Tongue (tissue), 2 donors: Measurements from ENCODE around the gene OR13J1. TPM values are rescaled to one million over a fixed set of nuclear protein-coding genes. Genes with fewer than 3 reads are reported as not detected.
A peak's percentile ranks its signal among the peaks of the same experiment; 100 is the strongest.

Experiments used
- DNase-seq: peaks from one replicate; pipeline ENCODE4 v3.0.0-alpha.2; 2015
- total RNA-seq: library from RNA; depleted of rRNA; stranded (reverse); fragments of >200 nt; gene quantifications from one replicate; pipeline ENCODE4 v1.2.3, GENCODE V29; 2014

The OR13J1 gene
- total RNA-seq, 1 donor from 2014 or later: not detected

GRCh38 chr9:35831040-35831439 lies 39.2 kb downstream of the OR13J1 start:
- no peak for DNase-seq

- no peak for DNase-seq
These were observed 40.5 kb downstream of the OR13J1 start for GRCh38 chr9:35829764-35830096.

- peak; percentile 98 for DNase-seq
These were observed 41.0 kb downstream of the OR13J1 start, which contains the start of gene TMEM8B for GRCh38 chr9:35829084-35829763. Gene TMEM8B, plus strand, starts transcription at chr9:35829228. Its CDS starts 220 bp downstream, at chr9:35829448.

- DNase-seq: no peak
These were observed 41.5 kb downstream of the OR13J1 start, which contains the start of gene FAM221B for GRCh38 chr9:35828716-35829083. Gene FAM221B, minus strand, starts transcription at chr9:35828732. Its CDS starts 2,571 bp downstream, at chr9:35826161.

GRCh38 chr9:35827486-35827885 lies 42.7 kb downstream of the OR13J1 start:
- no peak for DNase-seq

- peak; percentile 74 for DNase-seq
These were observed 44.0 kb downstream of the OR13J1 start for GRCh38 chr9:35826071-35826701.

- no peak for DNase-seq
These were observed 47.3 kb downstream of the OR13J1 start for GRCh38 chr9:35822926-35823325.

- DNase-seq: no peak
These were observed 50.1 kb downstream of the OR13J1 start for GRCh38 chr9:35820076-35820475.

Other genes with a start within 250 kb of the OR13J1 start
- not detected for gene SIT1, start 219.5 kb downstream of the OR13J1 start, total RNA-seq
- 2,887 TPM for gene RMRP, start 212.4 kb downstream of the OR13J1 start, total RNA-seq
- 16.9 TPM for gene CCDC107, start 212.1 kb downstream of the OR13J1 start, total RNA-seq
- 1.0 TPM for gene ARHGEF39, start 205.2 kb downstream of the OR13J1 start, total RNA-seq
- 0.82 TPM for gene CA9, start 196.5 kb downstream of the OR13J1 start, total RNA-seq
- 3,889 TPM for gene TPM2, start 180.5 kb downstream of the OR13J1 start, total RNA-seq
- 210 TPM for gene TLN1, start 138.2 kb downstream of the OR13J1 start, total RNA-seq
- gene CREB3, start 137.7 kb downstream of the OR13J1 start, total RNA-seq: 20.3 TPM
- 43.6 TPM for gene GBA2, start 121.2 kb downstream of the OR13J1 start, total RNA-seq
- gene RGP1, start 121.1 kb downstream of the OR13J1 start, total RNA-seq: 16.7 TPM
- gene MSMP, start 116.1 kb downstream of the OR13J1 start, total RNA-seq: not detected
- 24.5 TPM for gene NPR2, start 78.8 kb downstream of the OR13J1 start, total RNA-seq
- gene SPAG8, start 58.1 kb downstream of the OR13J1 start, total RNA-seq: 3.7 TPM
- gene HINT2, start 55.4 kb downstream of the OR13J1 start, total RNA-seq: 18.1 TPM
- not detected for gene FAM221B, start 41.7 kb downstream of the OR13J1 start, total RNA-seq
- gene TMEM8B, start 41.2 kb downstream of the OR13J1 start, total RNA-seq: 8.2 TPM
- not detected for gene HRCT1, start 35.8 kb upstream of the OR13J1 start, total RNA-seq
- gene SPAAR, start 39.1 kb upstream of the OR13J1 start, total RNA-seq: 1.8 TPM
- gene OR2S2, start 87.8 kb upstream of the OR13J1 start, total RNA-seq: not detected
- gene RECK, start 166.5 kb upstream of the OR13J1 start, total RNA-seq: 22.9 TPM